ENCODE results near the gene CRLF3.

DNA sequence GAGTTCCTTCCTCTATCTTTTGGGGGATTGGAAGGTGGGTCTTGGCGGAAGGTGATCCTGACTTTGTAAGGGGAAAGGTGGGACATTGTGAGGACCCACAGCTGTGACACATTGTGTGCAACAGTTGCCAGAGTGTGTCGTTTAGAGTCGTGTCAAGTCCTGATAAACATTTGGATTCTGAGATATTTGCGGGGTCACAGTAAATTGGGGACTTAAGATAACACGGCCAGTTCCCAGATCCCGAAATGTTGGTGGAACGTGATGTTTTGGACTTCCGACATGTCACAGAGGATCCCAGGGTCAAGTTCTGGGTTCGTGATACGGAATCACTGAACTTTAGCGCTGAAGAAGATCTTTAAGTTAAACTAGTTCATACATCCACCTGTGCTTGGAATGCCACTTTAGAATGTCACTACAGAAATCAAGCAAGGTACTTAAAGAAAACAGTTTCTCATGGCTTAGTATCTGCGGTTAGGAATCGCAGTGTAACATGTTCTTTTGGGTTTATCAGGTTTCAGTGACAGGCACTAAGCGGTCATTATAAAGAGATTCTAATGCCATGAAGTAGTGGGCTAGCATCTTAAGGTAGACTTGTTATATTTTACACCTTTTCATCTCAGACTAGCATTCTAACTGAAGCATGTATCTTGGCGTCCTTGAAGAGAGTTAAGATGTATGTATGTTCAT, 8.1 kb upstream of the CRLF3 start:
- TF ChIP-seq, protein P1, sequence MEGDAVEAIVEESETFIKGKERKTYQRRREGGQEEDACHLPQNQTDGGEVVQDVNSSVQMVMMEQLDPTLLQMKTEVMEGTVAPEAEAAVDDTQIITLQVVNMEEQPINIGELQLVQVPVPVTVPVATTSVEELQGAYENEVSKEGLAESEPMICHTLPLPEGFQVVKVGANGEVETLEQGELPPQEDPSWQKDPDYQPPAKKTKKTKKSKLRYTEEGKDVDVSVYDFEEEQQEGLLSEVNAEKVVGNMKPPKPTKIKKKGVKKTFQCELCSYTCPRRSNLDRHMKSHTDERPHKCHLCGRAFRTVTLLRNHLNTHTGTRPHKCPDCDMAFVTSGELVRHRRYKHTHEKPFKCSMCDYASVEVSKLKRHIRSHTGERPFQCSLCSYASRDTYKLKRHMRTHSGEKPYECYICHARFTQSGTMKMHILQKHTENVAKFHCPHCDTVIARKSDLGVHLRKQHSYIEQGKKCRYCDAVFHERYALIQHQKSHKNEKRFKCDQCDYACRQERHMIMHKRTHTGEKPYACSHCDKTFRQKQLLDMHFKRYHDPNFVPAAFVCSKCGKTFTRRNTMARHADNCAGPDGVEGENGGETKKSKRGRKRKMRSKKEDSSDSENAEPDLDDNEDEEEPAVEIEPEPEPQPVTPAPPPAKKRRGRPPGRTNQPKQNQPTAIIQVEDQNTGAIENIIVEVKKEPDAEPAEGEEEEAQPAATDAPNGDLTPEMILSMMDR (IDR thresholded peaks at IDR 0.05): no peak
- TF ChIP-seq POLR2A (IDR thresholded peaks at IDR 0.05): no peak

Measured in lower leg skin (tissue), 3 donors.